HG02588 (cell line): ENCODE results near the gene NUP188.
"Not testable (repeated sequence)": the region's sequence is repeated elsewhere in the genome, so short reads cannot be mapped to it uniquely, and the experiment has no call there.

Experiments
- ATAC-seq: cut with Tn5 transposase; IDR thresholded peaks from one replicate; pipeline ENCODE4 v1.9.1; 2021; ENCODE audit warnings: mild to moderate bottlenecking, moderate library complexity; ENCODE audit not compliant: unreplicated experiment

The NUP188 gene

DNA sequence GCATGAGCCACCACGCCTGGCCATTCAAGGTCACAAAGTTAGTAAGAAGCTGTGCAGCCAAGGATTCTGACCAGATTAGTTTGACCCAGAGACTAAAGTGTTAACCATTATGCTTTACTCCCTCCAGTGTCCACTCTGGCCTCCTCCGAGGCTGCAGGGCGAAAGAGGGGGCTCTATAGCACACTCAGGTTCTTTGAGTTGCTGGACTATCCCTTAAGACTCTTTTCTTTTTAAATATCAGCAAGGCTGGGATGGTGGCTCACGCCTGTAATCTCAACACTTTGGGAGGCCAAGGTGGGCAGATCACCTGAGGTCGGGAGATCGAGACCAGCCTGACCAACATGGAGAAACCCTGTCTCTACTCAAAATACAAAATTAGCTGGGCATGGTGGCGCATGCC, 2.5 kb upstream of the NUP188 start:
- ATAC-seq: not testable (repeated sequence)

DNA sequence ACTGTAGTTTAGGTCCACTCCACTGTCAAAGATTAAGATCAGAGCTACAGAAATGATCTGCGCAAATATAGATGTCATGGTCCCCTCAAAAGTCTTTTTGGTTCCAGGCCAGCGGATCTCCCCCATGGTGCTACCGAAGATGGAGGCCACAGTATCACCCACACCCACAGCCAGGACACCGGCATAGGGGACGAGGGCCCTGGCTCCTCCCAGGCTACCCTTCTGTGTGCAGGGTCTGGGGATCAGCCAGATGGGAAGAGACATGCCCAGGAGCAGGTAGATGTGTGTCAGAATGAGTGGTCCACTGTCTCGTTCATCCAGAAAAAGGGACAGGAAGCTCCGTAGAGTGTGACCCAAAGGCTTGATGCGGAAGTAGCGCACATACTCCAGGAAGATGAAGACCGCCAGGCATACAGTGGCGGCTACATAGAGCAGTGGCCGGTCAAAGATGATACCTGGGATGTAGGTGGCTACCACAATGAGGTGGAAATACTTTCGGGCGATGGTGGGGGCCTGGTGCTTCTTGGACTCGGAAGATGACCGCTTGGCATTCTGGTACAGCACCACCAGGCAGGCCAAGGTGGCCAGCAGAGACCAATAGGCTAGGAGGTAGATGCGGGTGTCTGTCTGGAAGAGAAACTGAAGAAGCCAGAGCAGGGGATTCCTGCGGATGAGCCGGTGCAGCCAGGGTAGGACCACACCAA, 1.5 kb upstream of the NUP188 start:
- ATAC-seq: no peak

DNA sequence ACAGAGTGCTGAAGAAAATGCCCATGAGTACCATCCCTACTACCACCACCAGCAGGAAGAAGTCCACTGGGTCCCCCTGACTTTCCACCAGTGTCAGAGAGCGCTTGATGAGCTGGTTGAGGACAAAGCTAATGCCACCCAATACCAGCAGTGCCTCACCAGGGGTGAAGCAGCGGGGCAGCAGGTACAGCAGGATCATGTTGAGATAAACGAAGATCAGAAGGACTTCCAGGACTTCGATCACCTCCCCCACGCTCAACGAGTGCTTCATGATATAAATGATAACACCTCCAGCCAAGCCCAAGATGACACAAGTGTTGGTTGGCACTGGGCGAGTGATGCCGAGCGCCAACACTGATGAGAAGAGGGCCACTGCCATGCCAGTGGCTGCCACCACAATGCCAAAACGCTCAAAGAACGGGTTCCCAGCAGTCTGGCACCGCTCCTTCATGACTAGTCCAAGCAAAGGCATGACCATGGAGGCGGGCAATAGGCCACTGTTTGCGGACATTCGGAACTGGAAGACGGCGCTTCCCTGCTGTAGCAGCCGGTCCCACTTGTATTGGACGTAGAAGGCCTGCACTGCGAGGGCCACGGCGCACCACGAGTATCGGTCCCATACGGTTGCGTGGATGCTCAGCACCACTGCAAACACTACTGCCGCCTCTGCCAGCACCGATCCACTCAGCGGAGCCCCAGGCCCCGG, 775 bp upstream of the NUP188 start:
- peak; percentile 13 for ATAC-seq

DNA sequence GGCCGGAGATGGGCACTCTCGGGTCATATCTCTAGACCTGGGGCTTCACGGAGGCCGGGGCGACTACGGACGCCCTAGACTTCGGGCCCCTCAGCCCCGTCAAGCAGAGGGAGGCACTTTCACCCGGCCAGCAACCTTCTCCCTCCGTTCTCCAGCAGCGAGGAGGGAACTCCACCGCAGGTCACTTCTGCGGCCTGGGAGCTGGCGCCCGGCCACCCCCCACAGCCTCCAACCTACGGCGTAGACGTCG, 297 bp upstream of the NUP188 start:
- ATAC-seq: peak; percentile 17

DNA sequence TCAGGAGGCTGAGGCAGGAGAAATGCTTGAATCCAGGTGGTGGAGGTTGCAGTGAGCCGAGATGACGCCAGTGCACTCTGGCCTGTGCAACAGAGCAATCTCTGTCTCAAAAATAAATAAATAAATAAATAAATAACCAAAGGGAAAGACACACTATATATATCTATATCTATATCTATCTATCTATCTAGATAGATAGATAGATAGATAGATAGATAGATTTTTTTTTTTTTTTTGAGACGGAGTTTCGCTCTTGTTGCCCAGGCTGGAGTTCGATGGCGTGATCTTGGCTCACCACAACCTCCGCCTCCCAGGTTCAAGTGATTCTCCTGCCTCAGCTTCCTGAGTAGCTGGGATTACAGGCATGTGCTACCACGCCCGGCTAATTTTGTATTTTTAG, 13.9 kb downstream of the NUP188 start:
- not testable (repeated sequence) for ATAC-seq

DNA sequence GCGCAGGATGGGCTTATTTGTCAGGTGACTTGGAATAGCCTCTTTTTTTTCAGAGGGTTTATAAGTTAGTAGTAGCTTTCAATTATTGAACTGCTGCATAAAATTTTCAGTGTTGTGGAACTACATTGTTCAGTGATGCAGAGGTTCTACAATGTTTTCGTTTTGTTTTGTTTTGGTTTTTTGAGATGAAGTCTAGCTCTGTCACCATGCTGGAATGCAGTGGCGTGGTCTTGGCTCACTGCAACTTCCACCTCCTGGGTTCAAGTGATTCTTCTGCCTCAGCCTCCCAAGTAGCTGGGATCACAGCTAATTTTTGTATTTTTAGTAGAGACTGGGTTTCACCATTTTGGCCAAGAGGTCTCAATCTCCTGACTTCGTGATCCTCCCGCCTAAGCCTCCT, 22.0 kb downstream of the NUP188 start:
- no peak for ATAC-seq

DNA sequence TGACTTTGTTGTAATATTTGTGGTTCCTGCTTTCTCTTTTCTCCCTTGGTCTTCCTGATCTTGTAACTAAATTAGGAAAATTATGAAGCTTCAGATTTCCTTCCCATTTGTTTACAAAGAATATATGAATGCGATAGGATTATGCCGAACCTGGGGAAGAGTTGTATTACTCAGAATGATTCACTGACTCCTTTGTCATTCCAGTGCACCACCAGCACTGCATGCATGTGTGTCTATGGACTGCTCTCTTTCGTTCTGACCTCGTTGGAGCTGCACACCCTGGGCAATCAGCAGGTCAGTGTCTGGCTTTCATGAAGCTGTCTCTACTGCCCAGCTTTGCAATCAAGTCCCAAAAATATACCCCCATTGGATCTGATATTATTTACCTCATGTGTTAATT, 25.5 kb downstream of the NUP188 start:
- ATAC-seq: no peak

DNA sequence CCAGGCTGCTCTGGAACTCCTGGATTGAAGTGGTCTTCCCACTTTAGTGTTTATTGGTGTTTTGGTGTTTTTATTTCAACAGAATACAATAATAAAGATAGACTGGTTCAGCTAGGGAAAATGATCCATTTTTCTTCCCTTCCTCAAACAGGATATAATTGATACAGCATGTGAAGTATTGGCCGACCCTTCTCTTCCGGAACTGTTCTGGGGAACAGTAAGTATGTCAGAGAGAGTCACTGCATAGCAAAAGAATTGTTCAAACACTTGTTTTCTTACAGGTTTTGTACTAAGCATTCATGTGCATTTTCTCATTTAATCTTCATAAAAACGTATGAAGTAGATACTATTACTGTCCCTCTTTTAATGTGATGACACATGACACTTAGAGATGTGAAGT, 31.6 kb downstream of the NUP188 start:
- ATAC-seq: no peak

DNA sequence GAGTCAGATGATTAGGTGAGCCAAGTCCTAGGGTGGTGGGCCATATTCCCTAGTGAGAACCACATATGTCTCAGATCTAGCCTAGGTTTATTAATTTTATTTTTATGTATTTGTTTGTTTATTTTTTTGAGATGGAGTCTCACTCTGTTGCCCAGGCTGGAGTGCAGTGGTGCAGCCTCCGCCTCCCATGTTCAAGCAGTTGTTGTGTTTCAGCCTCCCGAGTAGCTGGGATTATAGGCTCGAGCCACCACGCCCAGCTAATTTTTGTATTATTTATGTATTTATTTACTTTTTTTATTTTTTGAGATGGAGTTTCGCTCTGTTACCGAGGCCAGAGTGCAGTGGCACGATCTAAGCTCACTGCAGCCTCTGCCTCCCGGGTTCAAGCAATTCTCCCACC, 36.0 kb downstream of the NUP188 start:
- ATAC-seq: no peak

DNA sequence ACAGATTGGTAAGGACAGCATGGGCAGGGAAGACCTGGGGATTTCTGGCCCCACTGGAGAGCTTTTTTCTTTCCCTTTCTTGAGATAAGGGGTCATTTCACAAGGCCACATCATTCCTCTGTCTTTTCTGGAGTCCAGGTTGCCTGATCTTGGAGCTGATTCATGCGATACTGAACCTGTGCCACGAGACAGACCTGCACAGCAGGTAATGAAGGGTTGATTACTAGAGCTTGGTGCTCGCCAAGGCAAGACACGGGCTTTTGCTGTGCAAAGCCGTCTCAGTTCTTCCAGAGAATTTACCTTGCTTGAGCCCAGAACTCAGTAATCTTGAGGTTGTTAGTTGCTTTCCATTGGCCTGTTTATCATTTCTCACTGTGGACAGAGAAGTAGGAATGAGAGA, 39.2 kb downstream of the NUP188 start:
- ATAC-seq: no peak

DNA sequence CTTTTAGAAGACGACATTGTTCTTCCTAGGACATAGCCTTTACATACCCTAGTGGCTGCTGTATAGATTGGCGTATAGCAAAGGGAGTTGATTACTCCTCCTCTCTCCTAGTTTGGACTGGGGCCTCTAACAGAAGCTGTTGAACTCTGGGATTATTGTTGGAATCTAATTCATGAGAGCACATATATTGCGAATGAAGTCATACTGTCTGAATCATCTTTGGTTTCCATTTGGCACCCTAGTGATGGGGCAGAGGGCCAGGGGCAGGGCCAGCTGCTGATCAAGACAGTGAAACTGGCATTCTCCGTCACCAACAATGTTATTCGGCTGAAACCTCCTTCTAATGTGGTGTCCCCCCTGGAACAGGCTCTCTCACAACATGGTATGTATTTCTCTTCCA, 40.3 kb downstream of the NUP188 start:
- ATAC-seq: no peak

DNA sequence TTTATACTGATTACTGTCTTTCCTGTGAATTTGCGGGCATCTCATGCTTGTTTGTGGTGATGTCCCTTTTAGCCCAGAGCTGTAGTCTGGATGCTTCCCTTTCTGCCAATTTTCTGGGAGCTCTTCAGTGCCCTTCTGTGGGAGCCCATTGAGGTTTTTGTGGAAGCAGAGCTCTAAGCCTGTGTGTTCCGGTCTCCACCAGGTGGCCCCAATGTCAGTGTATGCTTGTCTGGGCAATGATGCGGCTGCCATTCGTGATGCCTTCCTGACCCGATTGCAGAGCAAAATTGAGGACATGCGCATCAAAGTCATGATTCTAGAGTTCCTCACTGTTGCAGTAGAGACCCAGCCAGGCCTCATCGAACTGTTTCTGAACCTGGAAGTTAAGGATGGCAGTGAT, 45.5 kb downstream of the NUP188 start:
- ATAC-seq: no peak

DNA sequence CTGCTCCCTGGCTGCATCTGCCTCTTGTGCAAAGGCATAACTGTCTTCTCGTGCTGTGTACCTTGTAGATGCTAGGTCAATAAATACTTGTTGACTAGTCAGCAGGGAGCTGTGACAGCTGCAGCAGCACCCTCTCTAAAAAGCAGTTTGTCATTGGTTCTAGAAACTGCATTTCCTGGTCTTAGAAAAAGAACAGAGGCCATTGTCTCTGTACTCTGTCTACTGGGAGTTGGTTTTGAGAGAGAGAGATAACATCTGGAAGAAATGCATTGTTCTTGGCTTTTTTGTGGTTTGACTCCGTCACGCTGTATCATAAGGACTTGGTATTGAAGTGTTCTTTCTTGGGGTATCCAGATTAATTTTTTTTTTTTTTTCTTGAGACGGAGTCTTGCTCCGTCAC, 48.3 kb downstream of the NUP188 start:
- ATAC-seq: no peak

DNA sequence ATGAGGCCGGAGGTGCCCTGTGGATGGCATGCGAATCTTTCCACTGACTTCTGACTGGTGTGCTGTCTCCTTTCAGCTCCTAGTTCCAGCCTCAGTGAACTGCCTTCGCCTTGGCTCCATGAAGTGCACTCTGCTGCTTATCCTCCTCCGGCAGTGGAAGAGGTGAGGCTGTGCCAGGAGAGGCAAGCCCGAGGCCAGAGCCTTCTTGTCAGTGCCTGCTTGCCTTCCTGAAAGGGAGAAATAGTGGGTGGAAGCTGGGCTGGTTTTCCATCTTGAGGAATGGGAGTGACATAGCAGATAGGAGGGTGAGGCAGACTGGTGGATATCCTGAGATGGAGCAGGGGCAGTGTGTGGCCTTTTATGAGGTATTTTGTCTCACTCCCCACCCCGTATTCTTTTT, 51.0 kb downstream of the NUP188 start:
- no peak for ATAC-seq

DNA sequence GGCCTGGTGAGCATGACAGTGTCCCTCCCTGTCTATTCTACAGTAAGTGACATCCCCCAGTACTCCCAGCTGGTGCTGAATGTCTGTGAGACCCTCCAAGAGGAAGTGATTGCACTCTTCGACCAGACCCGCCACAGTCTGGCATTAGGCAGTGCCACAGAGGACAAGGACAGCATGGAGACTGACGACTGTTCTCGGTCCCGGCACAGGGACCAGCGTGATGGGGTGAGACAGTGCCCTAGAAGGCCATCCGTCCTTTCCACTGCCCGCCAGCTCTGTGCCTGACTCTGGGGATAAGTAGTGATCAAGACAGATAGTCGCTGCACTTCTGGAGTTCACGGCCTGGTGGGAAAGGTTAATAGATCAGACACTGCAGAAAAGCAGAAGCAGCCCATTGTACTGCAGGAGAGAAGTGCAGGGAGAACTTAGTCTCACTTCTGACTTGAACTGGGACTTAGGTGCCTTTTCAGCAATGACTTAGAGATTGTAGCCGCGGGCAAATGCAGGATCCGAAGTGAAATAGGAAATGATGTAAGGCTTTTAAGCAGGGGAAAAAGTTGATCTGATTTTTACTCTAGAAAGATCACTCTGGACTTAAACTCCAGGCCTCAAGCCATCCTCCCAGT, 52.2 kb downstream of the NUP188 start:
- ATAC-seq: no peak

DNA sequence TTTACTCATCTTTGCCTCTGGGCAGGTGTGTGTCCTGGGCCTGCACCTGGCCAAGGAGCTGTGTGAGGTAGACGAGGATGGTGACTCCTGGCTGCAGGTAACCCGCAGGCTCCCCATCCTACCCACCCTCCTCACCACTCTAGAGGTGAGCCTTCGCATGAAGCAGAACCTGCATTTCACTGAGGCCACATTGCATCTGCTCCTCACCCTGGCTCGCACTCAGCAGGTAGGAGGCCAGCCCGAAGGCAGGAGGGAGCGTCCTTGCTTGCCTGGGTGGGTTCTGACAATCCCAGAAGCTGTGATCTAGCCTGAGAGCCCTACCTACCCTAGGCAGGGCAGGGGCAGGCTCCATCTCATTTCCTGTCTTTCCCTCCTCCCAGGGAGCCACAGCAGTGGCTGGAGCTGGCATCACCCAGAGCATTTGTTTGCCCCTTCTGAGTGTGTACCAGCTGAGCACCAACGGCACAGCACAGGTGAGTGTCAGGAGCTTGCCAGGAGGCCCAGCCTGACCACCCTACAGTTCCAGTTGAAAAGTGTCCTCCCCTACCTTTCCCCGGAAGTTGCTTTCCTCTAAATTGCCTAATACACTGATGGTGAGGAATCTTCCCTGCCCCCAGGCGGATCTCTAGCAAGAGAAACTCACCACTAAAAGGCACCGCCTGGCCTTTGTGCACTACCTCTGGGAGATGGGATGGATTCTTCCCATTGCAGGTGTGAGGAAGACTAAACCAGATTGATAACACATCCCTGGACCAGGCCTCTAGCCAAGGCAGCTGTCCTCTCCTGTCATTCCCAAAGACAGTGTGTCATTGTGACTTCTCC, 54.2 kb downstream of the NUP188 start:
- ATAC-seq: no peak

DNA sequence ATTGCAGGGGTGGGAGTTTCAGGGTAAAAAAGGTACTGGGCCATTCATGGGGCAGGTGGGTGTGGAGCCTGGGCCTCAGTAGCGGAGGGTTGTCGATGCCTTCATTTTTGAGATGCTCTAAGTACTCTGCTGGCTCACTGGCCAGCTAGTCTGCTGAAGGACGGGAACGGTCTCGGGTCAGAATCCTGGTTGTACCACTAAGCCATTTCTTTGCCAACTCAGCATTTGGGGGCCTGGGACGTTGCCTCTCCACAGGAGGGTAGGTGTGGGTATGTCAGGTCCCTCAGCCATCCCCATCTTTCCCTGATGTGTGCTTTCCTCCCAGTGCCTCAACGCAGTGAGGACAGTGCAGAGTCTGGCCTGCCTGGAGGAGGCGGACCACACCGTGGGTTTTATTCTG, 55.5 kb downstream of the NUP188 start:
- ATAC-seq: no peak

DNA sequence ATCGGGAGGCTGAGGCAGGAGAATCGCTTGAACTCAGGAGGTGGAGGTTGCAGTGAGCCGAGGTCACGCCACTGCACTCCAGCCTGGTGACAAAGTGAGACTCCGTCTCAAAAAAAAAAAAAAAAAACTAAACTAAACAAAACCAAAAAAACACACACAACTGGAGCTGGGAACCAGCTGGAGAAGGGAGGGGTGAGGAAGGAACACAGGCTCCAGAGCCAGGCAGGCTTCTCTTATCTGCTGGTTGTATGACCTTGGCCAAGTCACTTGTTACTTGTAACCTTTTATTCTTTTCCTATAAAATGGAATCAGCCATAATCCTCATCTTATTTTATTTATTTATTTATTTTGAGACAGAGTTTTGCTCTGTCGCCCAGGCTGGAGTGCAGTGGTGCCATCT, 56.7 kb downstream of the NUP188 start:
- ATAC-seq: not testable (repeated sequence)

DNA sequence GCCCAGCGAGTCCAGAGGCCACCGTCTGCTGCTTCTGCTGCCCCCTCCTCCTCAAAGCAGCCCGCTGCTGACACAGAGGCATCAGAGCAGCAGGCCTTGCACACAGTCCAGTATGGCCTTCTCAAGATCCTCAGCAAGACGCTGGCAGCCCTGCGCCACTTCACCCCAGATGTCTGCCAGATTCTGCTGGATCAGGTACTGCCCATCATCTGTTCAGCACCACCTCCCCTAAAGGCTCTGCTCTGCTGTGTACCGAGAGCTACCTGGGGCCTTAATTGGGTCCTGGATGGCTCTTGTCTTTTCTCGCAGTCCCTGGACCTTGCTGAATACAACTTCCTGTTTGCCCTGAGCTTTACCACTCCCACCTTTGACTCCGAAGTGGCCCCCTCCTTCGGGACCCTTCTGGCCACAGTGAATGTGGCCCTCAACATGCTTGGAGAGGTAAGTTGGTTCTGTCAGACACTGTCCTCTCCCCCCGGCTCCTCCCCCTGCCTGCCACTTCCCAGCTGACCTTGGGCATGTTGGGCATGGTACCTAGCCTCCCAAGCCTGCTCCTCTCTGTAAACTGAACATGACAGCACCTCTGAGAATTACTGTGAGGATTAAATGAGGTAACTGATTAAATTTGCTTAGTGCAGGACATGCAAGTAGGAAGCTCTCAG, 58.0 kb downstream of the NUP188 start:
- no peak for ATAC-seq

DNA sequence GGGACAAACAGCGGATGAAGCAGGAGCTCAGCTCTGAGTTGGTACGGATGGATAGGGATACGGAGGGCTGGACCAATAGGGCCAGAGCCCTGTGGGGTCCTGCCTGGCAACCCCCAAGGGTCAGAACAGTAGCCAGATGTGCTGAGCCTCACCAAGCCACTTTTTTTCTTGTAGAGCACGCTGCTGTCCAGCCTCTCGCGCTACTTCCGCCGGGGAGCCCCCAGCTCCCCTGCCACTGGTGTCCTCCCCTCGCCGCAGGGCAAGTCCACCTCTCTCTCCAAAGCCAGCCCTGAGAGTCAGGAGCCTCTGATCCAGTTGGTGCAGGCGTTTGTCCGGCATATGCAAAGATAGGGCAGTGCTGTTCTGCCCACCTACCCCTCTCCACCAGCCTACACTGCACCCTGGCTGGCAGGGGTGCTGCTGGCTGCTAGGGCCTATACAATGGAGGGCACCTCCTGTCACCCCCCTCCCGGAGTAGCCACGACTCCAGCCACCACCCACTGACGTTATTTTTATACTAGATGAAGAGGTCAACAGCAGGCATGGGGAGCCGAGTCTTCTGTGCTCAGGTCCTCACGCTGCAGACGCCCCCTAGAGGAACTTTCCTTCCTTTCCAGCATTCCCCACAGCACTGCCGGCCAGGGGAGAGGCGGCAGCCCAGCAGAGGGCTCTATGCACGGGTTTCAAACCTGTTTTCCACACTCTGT, 59.0 kb downstream of the NUP188 start:
- no peak for ATAC-seq
